Kidney (tissue), 14 donors: ENCODE data around the gene TRERF1. TPM values are rescaled to one million over a fixed set of nuclear protein-coding genes. Genes with fewer than 3 reads are reported as not detected.
A peak's percentile ranks its signal among the peaks of the same experiment; 100 is the strongest.

ENCODE experiments used
- DNase-seq, 5 donors: peaks; one replicate each; pipeline ENCODE4 v3.0.0-alpha.2; 2013 to 2020
- FAIRE-seq: peaks from 2 replicates; lab custom pipeline; 2012; peaks lifted over from hg19 to GRCh38; lab: Jason Lieb, UNC
- H3K27ac ChIP-seq, 2 donors: one replicate each; pipeline ENCODE4 v1.7.0; 2013; ENCODE audit warnings: low read depth in 2 of 2, low read length in 2 of 2, inconsistent platforms in 1 of 2
- H3K27me3 ChIP-seq: one replicate; pipeline ENCODE4 v1.7.1; 2013; ENCODE audit warnings: low read length, inconsistent platforms; ENCODE audit not compliant: control insufficient read depth, insufficient read depth
- H3K36me3 ChIP-seq, 3 donors: one replicate each; pipeline versions ENCODE4 v1.7.0 to v1.7.1; 2013; ENCODE audit warnings: low read length in 3 of 3, control low read depth in 1 of 3, inconsistent platforms in 1 of 3; ENCODE audit not compliant: insufficient read depth in 3 of 3, control insufficient read depth in 2 of 3
- H3K4me1 ChIP-seq, 3 donors: one replicate each; pipeline versions ENCODE4 v1.7.0 to v1.7.1; 2013; ENCODE audit warnings: low read length in 3 of 3, inconsistent platforms in 1 of 3, low read depth in 1 of 3; ENCODE audit not compliant: control insufficient read depth in 2 of 3, insufficient read depth in 2 of 3
- H3K4me3 ChIP-seq, 3 donors: one replicate each; pipeline versions ENCODE4 v1.7.0 to v1.8.1; 2013; ENCODE audit warnings: low read length in 3 of 3, control low read depth in 1 of 3, inconsistent platforms in 1 of 3
- H3K9ac ChIP-seq, 3 donors: one replicate each; pipeline versions ENCODE4 v1.7.0 to v1.7.1; 2013; ENCODE audit warnings: low read length in 3 of 3, control low read depth in 1 of 3, inconsistent platforms in 1 of 3
- H3K9me3 ChIP-seq, 3 donors: one replicate each; pipeline versions ENCODE4 v1.7.0 to v1.7.1; 2013; ENCODE audit warnings: low read length in 3 of 3, control low read depth in 1 of 3, inconsistent platforms in 1 of 3; ENCODE audit not compliant: control insufficient read depth in 2 of 3, insufficient read depth in 1 of 3
- intact Hi-C: fragments of 100-400 bp; cut with DNase I; formaldehyde crosslinking; loops from one replicate; pipeline ENCODE4 v1.11.1; 2022
- polyA plus RNA-seq: library from polyadenylated mRNA; stranded (reverse); fragments of 350-450 nt; fragmentation: Illumina TruSeq; extraction: RNeasy Lipid Tissue Mini Kit (QIAGEN cat#74804); gene quantifications from one replicate; pipeline ENCODE4 v1.2.3, GENCODE V29; 2014; ENCODE audit warnings: low read depth, low replicate concordance; ENCODE audit not compliant: insufficient read depth
- total RNA-seq: library from RNA; stranded (reverse); fragmentation: NEBNext Ultra II Directional; extraction: Animal tissue kit (Norgen Biotek cat#: 25700); gene quantifications from one replicate; pipeline ENCODE4 v1.2.1, GENCODE V29; 2021
- TF ChIP-seq, protein P1 (sequence below): IDR thresholded peaks from 3 replicates; pipeline ENCODE4 v1.5.1; 2012; ENCODE audit warnings: mild to moderate bottlenecking, moderate library complexity, borderline replicate concordance; ENCODE audit not compliant: insufficient read depth; ENCODE audit errors: extremely low read depth
- donor health status: control.
- donor health status: control.
- donor health status: control.
- donor health status: control.
- donor health status: control.
- donor health status: DM: yes; HTN: yes; CAD: no.
- donor health status: Normal renal cell carcinoma (clear cell type).

The TRERF1 gene
- total and polyA plus RNA-seq, 2 donors from 2014 or later = 1.5 to 8.4 TPM

DNA sequence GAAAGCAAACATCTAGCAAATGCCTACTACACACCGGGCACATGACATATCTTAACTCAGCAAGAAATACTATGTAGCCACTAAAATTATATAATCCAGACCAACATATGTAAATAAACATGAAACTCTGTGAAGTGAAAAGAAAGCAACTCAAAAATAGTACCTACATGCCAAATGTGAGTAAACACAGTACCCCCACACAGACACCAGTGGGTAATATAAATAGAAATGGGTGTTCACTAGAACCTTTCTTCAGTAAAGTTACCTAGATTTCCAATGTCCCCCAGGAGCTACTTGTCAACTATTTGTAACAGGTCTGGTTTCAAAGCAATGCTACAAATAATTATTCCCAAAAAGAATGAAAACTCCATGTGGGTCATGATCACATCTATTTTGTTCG is 25.5 kb downstream of the TRERF1 start:
- intact Hi-C loops = no loop called here
- Histone ChIP-seq H3K4me1 (peaks cover 0 to 26% (median 11%) of the 10 kb centered on the region in 3 donors), H3K27me3 (no peaks in the 10 kb centered on the region), H3K9ac (no peak overlapping the region), H3K27ac (no peak overlapping the region), H3K9me3 (no peaks in the 10 kb centered on the region), H3K36me3 (no peaks in the 10 kb centered on the region), H3K4me3 (no peak overlapping the region)
- TF ChIP-seq, protein P1, sequence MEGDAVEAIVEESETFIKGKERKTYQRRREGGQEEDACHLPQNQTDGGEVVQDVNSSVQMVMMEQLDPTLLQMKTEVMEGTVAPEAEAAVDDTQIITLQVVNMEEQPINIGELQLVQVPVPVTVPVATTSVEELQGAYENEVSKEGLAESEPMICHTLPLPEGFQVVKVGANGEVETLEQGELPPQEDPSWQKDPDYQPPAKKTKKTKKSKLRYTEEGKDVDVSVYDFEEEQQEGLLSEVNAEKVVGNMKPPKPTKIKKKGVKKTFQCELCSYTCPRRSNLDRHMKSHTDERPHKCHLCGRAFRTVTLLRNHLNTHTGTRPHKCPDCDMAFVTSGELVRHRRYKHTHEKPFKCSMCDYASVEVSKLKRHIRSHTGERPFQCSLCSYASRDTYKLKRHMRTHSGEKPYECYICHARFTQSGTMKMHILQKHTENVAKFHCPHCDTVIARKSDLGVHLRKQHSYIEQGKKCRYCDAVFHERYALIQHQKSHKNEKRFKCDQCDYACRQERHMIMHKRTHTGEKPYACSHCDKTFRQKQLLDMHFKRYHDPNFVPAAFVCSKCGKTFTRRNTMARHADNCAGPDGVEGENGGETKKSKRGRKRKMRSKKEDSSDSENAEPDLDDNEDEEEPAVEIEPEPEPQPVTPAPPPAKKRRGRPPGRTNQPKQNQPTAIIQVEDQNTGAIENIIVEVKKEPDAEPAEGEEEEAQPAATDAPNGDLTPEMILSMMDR = no peak
- FAIRE-seq (no peak), DNase-seq (no peak)

DNA sequence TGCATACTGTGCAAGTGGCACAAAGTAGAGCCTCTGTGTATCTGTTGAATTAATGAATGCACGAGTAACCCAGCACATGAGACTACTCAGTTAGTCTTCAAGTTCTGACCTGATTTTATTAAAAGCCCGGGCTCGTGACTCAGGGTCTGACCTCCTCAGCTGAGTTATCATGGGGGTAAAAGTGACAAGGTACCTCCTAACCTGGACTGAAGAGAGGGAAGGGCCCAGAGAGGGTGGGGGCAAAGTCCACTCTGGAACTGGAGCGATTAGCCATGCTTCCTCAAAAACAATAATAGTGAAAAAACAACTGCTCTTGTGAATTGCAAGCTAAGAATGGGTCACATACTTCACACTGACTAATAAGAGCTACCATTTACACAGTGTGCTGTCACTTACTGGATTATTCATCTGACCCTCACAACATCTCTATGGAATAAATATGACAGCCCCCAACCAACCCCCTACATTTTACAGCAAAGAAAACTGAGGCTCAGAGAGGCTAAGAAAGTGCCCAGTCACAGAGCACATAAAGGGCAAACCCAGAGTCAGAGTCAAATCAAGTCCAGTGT is 26.7 kb downstream of the TRERF1 start:
- DNase-seq (peak in 1 of 5 donors; percentile 44), FAIRE-seq (no peak)
- no peaks in the 10 kb centered on the region for H3K36me3 ChIP-seq
- no peaks in the 10 kb centered on the region for H3K9me3 ChIP-seq
- no peak overlapping the region for H3K27ac ChIP-seq
- H3K4me3 ChIP-seq = no peak overlapping the region
- no peaks in the 10 kb centered on the region for H3K27me3 ChIP-seq
- TF ChIP-seq, protein P1 = no peak
- peaks cover 0 to 26% (median 11%) of the 10 kb centered on the region in 3 donors for H3K4me1 ChIP-seq
- intact Hi-C loops = no loop called here
- no peak overlapping the region for H3K9ac ChIP-seq

DNA sequence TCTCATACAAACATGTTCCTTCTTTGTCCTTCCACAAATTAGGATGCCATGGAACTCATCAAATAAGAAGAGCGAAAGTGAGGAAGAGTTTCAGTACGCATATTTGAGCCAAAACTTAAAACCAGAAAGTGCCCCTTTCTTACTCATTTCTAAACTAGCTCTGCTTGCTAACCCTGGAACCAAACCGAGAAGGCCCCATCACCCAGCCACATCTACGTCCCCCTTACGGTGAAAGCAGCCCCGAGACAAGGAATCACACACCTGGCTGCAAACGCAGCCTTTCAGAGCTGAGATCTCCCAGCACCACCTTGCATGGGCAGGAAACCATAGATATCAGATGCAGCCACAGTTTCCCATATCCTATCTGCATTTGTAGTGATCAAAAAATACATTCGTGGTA is 28.5 kb downstream of the TRERF1 start:
- Histone ChIP-seq H3K9ac (no peak overlapping the region), H3K4me1 (peaks cover 0 to 11% (median 3%) of the 10 kb centered on the region in 3 donors), H3K4me3 (no peak overlapping the region), H3K9me3 (no peaks in the 10 kb centered on the region), H3K36me3 (no peaks in the 10 kb centered on the region), H3K27ac (no peak overlapping the region), H3K27me3 (no peaks in the 10 kb centered on the region)
- intact Hi-C loops = no loop called here
- TF ChIP-seq, protein P1 = no peak
- DNase-seq (no peak), FAIRE-seq (no peak)

DNA sequence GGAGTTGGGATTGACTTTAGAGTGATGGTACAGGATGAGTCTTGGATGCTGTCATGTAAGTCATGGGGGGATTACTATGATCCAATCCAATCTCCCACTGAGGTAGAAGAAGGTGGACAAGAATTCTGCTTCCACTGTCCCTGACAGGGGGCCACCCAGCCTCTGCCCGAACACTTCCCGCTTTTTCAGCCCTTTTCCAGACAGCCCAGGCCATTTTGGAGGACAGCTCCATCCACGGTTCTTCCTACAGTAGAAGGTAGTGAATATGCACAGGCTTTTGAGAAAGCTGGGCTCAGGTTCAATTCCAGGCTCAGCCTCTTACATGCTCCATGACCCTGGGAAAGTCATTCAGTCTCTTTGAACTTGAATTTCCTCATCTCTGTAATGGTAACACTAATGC is 31.0 kb downstream of the TRERF1 start:
- H3K4me1 ChIP-seq = no peaks in the 10 kb centered on the region
- intact Hi-C loops = no loop called here
- no peak overlapping the region for H3K27ac ChIP-seq
- H3K27me3 ChIP-seq = no peaks in the 10 kb centered on the region
- no peaks in the 10 kb centered on the region for H3K9me3 ChIP-seq
- FAIRE-seq (no peak), DNase-seq (no peak)
- TF ChIP-seq, protein P1 = no peak
- H3K4me3 ChIP-seq = no peak overlapping the region
- no peak overlapping the region for H3K9ac ChIP-seq
- no peaks in the 10 kb centered on the region for H3K36me3 ChIP-seq
